Karpas-422 (cell line): ENCODE measurements around the gene JAG2. TPM values are rescaled to one million over a fixed set of nuclear protein-coding genes. Genes with fewer than 3 reads are reported as not detected.

Experiments used
- DNase-seq: peaks from one replicate; pipeline ENCODE4 v3.0.0-alpha.2; 2015
- H2AFZ ChIP-seq: fragments of 200-600 bp; sonication (generic); 2 replicates; pipeline ENCODE4 v1.6.1; 2014; ENCODE audit warnings: antibody characterized with exemption, low read length, mixed read lengths
- H3K27ac ChIP-seq: fragments of 200-600 bp; sonication (generic); 2 replicates; pipeline ENCODE4 v1.5.1; 2014; ENCODE audit warnings: mild to moderate bottlenecking, low read length, moderate library complexity
- H3K27me3 ChIP-seq: fragments of 200-600 bp; sonication (generic); 2 replicates; pipeline ENCODE4 v1.6.1; 2014; ENCODE audit warnings: low read length, mixed read lengths
- H3K36me3 ChIP-seq: fragments of 200-600 bp; sonication (generic); 2 replicates; pipeline ENCODE4 v1.6.1; 2014; ENCODE audit warnings: low read length, mixed read lengths; ENCODE audit not compliant: insufficient read depth
- H3K4me1 ChIP-seq: fragments of 200-600 bp; sonication (generic); 2 replicates; pipeline ENCODE4 v1.6.1; 2014; ENCODE audit warnings: mild to moderate bottlenecking, low read length, mixed read lengths
- H3K4me2 ChIP-seq: fragments of 200-600 bp; sonication (generic); 2 replicates; pipeline ENCODE4 v1.6.1; 2014; ENCODE audit warnings: low read length, low read depth, mild to moderate bottlenecking; ENCODE audit not compliant: poor library complexity, severe bottlenecking
- H3K4me3 ChIP-seq: fragments of 200-600 bp; sonication (generic); 2 replicates; pipeline ENCODE4 v1.5.1; 2014; ENCODE audit warnings: mild to moderate bottlenecking, antibody characterized with exemption, low read length, mixed read lengths
- H3K79me2 ChIP-seq: fragments of 200-600 bp; sonication (generic); 2 replicates; pipeline ENCODE4 v1.6.1; 2014; ENCODE audit warnings: mild to moderate bottlenecking, low read length, mixed read lengths
- H3K9ac ChIP-seq: fragments of 200-600 bp; sonication (generic); 2 replicates; pipeline ENCODE4 v1.6.0; 2014; ENCODE audit warnings: low read length
- H3K9me2 ChIP-seq: fragments of 200-600 bp; sonication (generic), shearing (Covaris generic); replicated peaks from 2 replicates; pipeline ENCODE4 v1.6.0; 2014; ENCODE audit warnings: mild to moderate bottlenecking, low read length, moderate library complexity; ENCODE audit not compliant: insufficient read depth
- H3K9me3 ChIP-seq: fragments of 300-700, 200-600 bp; sonication (generic); 2 replicates; pipeline ENCODE4 v1.6.1; 2014; ENCODE audit warnings: low read length, mixed read lengths
- H4K20me1 ChIP-seq: fragments of 200-600 bp; sonication (generic); 2 replicates; pipeline ENCODE4 v1.6.1; 2014; ENCODE audit warnings: mild to moderate bottlenecking, antibody characterized with exemption, low read length, low read depth; ENCODE audit not compliant: insufficient read depth
- total RNA-seq: library from RNA; depleted of rRNA; stranded (reverse); fragments of >200 nt; shearing (Covaris generic); gene quantifications from 2 replicates; pipeline ENCODE4 v1.2.3, GENCODE V29; 2014; ENCODE audit warnings: low replicate concordance

JAG2 gene
- total RNA-seq, 1 experiment from 2014 or later: not detected

DNA sequence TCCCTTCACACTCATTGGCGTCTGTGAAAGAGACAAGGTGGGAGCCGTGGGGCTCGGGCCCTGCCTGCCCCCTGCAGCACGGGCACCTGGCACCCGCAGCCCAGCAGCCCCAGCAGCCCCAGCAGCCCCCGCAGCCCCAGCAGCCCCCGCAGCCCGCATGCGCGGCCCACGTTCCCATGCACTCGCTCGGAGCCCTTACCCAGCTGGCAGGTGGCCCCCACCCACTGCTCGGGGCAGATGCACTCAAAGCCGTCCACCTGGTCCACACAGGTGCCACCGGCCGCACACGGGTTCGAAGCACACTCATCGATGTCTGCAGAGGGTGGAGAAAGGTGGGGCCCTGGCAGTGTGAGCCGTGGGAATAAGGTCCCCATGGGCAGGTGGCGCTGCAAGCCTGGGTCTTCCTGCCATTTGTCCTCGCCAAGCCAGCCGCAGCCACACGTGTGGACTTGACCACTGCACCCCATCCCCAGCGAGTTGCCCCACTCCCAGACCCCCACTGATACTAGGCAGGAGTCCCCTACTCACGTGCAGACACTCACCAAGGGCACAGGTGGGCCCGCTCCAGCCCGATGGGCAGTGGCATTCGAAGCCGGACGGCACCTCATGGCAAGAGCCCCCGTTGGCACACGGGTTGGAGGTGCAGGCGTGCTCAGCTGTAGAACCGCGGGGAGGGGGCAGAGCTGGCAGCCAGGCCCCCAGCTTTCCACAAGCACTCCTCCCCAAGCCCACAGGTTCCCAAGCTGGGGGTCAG is 17.3 kb downstream of the JAG2 start:
- Histone ChIP-seq H3K9ac (no peak overlapping the region), H3K36me3 (no peaks in the 10 kb centered on the region), H3K27me3 (no peaks in the 10 kb centered on the region), H3K27ac (no peak overlapping the region), H3K4me2 (no peak overlapping the region), H3K9me3 (no peaks in the 10 kb centered on the region), H3K4me1 (no peaks in the 10 kb centered on the region), H3K9me2 (no peaks in the 10 kb centered on the region), H3K79me2 (no peaks in the 10 kb centered on the region), H4K20me1 (no peaks in the 10 kb centered on the region; the same call in 1 of the 2 replicates), H2AFZ (no peak overlapping the region), H3K4me3 (no peak overlapping the region)
- no peak for DNase-seq

DNA sequence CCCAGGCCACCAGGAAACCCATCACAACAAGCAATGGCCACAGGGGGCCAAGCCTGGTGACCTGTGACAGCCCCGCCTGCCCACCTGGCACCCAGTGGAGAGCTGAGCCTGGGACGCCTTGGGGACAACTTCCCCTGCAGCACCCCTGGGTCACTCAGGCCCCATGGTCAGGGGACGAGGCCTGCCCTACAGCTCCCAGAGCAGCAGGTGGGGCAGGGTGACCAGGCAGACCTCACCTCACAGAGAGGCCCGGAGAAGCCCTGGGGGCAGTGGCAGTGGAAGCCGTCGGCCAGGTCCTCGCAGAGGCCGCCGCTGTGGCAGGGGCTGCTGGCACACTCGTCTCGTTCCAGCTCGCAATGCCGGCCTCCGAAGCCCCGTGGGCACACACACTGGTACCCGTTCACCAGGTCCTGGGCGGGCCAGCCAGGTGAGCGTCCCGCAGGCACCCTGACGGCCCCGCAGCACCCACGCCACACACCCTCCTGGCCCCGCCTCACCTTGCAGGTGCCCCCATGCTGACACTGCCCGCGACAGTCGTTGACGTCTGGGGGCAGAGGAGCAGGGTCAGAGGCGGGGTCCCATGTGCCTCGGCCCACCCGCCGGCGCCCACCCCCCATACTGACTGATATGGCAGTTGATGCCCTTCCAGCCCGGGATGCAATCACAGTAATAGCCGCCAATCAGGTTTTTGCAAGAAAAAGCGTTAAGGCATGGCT is 18.1 kb downstream of the JAG2 start:
- Histone ChIP-seq H3K36me3 (no peaks in the 10 kb centered on the region), H3K9me3 (no peaks in the 10 kb centered on the region), H2AFZ (no peak overlapping the region), H3K27me3 (no peaks in the 10 kb centered on the region), H3K9me2 (no peaks in the 10 kb centered on the region), H3K4me3 (no peak overlapping the region), H3K4me1 (no peaks in the 10 kb centered on the region), H4K20me1 (no peaks in the 10 kb centered on the region; the same call in 1 of the 2 replicates), H3K27ac (no peak overlapping the region), H3K9ac (no peak overlapping the region), H3K79me2 (no peaks in the 10 kb centered on the region), H3K4me2 (no peak overlapping the region)
- DNase-seq: no peak

DNA sequence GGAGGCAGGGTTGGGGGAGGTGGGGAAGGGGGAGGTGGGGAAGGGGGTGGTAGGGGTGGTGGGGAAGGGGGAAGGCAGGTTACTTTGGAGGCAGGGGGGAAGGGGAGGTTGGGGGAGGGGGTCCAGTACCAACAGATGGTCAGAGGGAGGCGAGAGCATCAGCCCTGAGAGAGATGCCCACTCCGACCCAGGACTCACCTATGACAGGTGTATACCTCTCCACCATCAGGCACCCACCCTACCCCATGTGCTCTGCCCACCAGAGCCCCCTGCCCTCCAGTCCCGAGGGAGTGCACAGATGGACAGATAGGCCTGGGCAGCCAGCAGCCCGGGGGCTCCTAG is 18.6 kb downstream of the JAG2 start:
- Histone ChIP-seq H3K4me3 (no peak overlapping the region), H3K9ac (no peak overlapping the region), H3K27me3 (no peaks in the 10 kb centered on the region), H2AFZ (no peak overlapping the region), H4K20me1 (no peaks in the 10 kb centered on the region; the same call in 1 of the 2 replicates), H3K36me3 (no peaks in the 10 kb centered on the region), H3K27ac (no peak overlapping the region), H3K4me1 (no peaks in the 10 kb centered on the region), H3K9me3 (no peaks in the 10 kb centered on the region), H3K9me2 (no peaks in the 10 kb centered on the region), H3K79me2 (no peaks in the 10 kb centered on the region), H3K4me2 (no peak overlapping the region)
- no peak for DNase-seq

DNA sequence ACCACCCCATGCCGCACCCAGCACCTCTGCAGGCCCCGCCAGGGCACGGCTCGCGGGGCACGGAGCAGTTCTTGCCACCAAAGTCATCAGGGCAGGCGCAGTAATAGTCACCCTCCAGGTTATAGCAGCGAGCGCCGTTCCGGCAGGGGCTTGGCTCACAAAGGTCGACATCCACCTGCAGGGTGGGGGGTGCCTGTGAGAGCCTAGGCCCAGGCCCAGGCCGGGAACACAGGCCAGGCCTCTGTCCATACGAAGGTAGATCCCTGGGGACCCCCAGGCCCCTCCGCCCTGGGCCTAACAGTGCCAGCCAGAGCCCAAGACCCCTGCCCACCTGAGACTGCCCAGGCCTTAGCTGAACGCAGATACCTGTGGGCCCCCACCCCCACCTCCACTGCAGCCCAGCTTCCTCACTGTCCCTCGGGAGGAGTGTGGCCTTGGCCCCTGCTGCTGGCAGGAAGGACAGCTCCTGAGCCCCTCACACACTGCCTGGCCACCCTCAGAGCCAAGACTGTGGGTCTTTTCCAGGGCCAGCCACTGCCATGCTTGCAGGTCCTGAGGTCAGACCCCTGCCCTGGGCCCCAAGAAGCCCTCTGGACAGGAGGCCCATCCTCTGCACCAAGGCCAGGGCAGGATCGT is 19.3 kb downstream of the JAG2 start:
- Histone ChIP-seq H3K79me2 (no peaks in the 10 kb centered on the region), H3K36me3 (no peaks in the 10 kb centered on the region), H3K9ac (no peak overlapping the region), H3K4me1 (no peaks in the 10 kb centered on the region), H3K27me3 (no peaks in the 10 kb centered on the region), H3K4me3 (no peak overlapping the region), H3K9me3 (no peaks in the 10 kb centered on the region), H3K4me2 (no peak overlapping the region), H3K27ac (no peak overlapping the region), H3K9me2 (no peaks in the 10 kb centered on the region), H4K20me1 (no peaks in the 10 kb centered on the region; the same call in 1 of the 2 replicates), H2AFZ (no peak overlapping the region)
- DNase-seq: no peak

- no peak for DNase-seq
- Histone ChIP-seq H3K27ac (no peak overlapping the region), H3K27me3 (no peaks in the 10 kb centered on the region)
These were observed 19.9 kb downstream of the JAG2 start for GRCh38 chr14:105148604-105149145.

GRCh38 chr14:105147671-105148603 is 20.6 kb downstream of the JAG2 start:
- H3K9me2 ChIP-seq: no peaks in the 10 kb centered on the region
- H3K9me3 ChIP-seq: no peaks in the 10 kb centered on the region
- no peaks in the 10 kb centered on the region for H3K36me3 ChIP-seq
- no peak overlapping the region for H3K4me3 ChIP-seq
- H3K4me1 ChIP-seq: no peaks in the 10 kb centered on the region
- H4K20me1 ChIP-seq: no peaks in the 10 kb centered on the region; the same call in 1 of the 2 replicates
- no peak for DNase-seq
- no peaks in the 10 kb centered on the region for H3K79me2 ChIP-seq
- H2AFZ ChIP-seq: no peak overlapping the region
- H3K9ac ChIP-seq: no peak overlapping the region
- no peaks in the 10 kb centered on the region for H3K27me3 ChIP-seq
- no peak overlapping the region for H3K27ac ChIP-seq
- no peak overlapping the region for H3K4me2 ChIP-seq

More at GRCh38 chr14:105148604-105149145, 19.9 kb downstream of the JAG2 start:
- no peaks in the 10 kb centered on the region; the same call in 1 of the 2 replicates for H4K20me1 ChIP-seq
- H3K9ac ChIP-seq: no peak overlapping the region
- H3K36me3 ChIP-seq: no peaks in the 10 kb centered on the region
- H2AFZ ChIP-seq: no peak overlapping the region
- no peaks in the 10 kb centered on the region for H3K79me2 ChIP-seq
- no peak overlapping the region for H3K4me2 ChIP-seq
- no peaks in the 10 kb centered on the region for H3K9me3 ChIP-seq
- no peaks in the 10 kb centered on the region for H3K9me2 ChIP-seq
- no peak overlapping the region for H3K4me3 ChIP-seq
- no peaks in the 10 kb centered on the region for H3K4me1 ChIP-seq

DNA sequence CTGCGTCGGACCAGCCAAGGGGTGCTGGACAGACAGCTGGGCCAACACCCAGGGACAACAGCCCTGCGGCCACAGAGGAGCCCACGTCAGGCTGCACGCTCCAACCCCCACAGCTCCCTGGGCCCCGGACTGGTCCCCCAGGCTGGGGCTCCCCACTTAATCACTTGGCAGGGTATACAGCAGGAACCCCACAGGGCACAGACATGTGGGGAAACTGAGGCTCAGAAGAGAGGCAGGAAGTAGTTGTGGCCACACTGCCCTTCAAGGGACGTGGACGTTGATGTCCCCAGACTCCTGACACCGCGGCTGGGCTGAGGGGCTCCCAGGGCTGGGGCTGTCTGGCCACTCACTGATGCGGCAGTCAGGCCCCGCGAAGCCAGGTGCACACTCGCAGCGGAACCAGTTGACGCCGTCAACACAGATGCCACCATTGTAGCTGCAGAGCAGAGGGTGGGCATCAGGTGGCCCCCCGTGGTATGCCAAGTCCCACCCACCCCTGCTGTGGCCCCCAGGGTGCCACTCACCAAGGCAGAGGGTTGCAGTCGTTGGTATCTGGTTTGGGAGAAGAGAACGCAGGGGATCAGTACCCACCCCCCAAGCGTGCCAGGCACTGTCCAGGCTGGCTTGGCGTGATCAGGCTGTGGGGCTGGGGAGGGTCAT is 21.5 kb downstream of the JAG2 start:
- H2AFZ ChIP-seq: no peak overlapping the region
- no peak for DNase-seq

More for the DNA sequence above, 21.5 kb downstream of the JAG2 start:
- Histone ChIP-seq H4K20me1 (no peaks in the 10 kb centered on the region), H3K79me2 (no peaks in the 10 kb centered on the region), H3K4me1 (no peaks in the 10 kb centered on the region), H3K9ac (no peak overlapping the region), H3K9me2 (no peaks in the 10 kb centered on the region), H3K27me3 (no peaks in the 10 kb centered on the region), H3K4me3 (no peak overlapping the region), H3K4me2 (no peak overlapping the region), H3K9me3 (no peaks in the 10 kb centered on the region), H3K36me3 (no peaks in the 10 kb centered on the region), H3K27ac (no peak overlapping the region)
